H9 (cell line): Measurements from ENCODE around the gene NSF. TPM values are rescaled to one million over a fixed set of nuclear protein-coding genes. Genes with fewer than 3 reads are reported as not detected.

Experiments
- DNase-seq: peaks from one replicate; pipeline ENCODE4 v3.0.0-alpha.2; 2017
- H2AFZ ChIP-seq: one replicate; pipeline ENCODE4 v1.6.1; 2013; ENCODE audit warnings: mild to moderate bottlenecking, low read length, control low read depth, moderate library complexity
- H2AK5ac ChIP-seq: 2 replicates; pipeline ENCODE4 v1.6.1; 2013; ENCODE audit warnings: low read length, control low read depth, mixed read lengths; ENCODE audit not compliant: insufficient read length
- H2BK120ac ChIP-seq: one replicate; pipeline ENCODE4 v1.6.1; 2013; ENCODE audit warnings: low read depth, mild to moderate bottlenecking, low read length, control low read depth, inconsistent platforms; ENCODE audit not compliant: poor library complexity, severe bottlenecking
- H2BK12ac ChIP-seq: 2 replicates; pipeline ENCODE4 v1.6.1; 2013; ENCODE audit warnings: low read length, control low read depth, mixed read lengths, low read depth; ENCODE audit not compliant: insufficient read length
- H2BK15ac ChIP-seq: 2 replicates; pipeline ENCODE4 v1.6.1; 2013; ENCODE audit warnings: low read depth, low read length, control low read depth
- H2BK20ac ChIP-seq: one replicate; pipeline ENCODE4 v1.6.1; 2013; ENCODE audit warnings: low read depth, mild to moderate bottlenecking, low read length, control low read depth, inconsistent platforms; ENCODE audit not compliant: poor library complexity, severe bottlenecking
- H2BK5ac ChIP-seq: 2 replicates; pipeline ENCODE4 v1.6.1; 2013; ENCODE audit warnings: low read length, control low read depth, mixed read lengths; ENCODE audit not compliant: insufficient read length
- H3K14ac ChIP-seq: 2 replicates; pipeline ENCODE4 v1.6.1; 2013; ENCODE audit warnings: low read length, control low read depth; ENCODE audit not compliant: insufficient read depth
- H3K18ac ChIP-seq: 2 replicates; pipeline ENCODE4 v1.6.1; 2013; ENCODE audit warnings: low read depth, mild to moderate bottlenecking, mixed read lengths, low read length, control low read depth; ENCODE audit not compliant: insufficient read length
- H3K23ac ChIP-seq: 2 replicates; pipeline ENCODE4 v1.6.1; 2013; ENCODE audit warnings: low read length, control low read depth, mixed read lengths, low read depth; ENCODE audit not compliant: insufficient read length
- H3K23me2 ChIP-seq: 2 replicates; pipeline ENCODE4 v1.6.1; 2013; ENCODE audit warnings: low read depth, mild to moderate bottlenecking, mixed read lengths, low read length, control low read depth; ENCODE audit not compliant: insufficient read length, poor library complexity, severe bottlenecking
- H3K27ac ChIP-seq: 2 replicates; pipeline ENCODE4 v1.5.1; 2013; ENCODE audit warnings: low read length, control low read depth, mixed read lengths, low read depth; ENCODE audit not compliant: insufficient read length
- H3K27me3 ChIP-seq: 2 replicates; pipeline ENCODE4 v1.6.1; 2013; ENCODE audit warnings: low read length, control low read depth, inconsistent platforms; ENCODE audit not compliant: insufficient read depth
- H3K4ac ChIP-seq: 2 replicates; pipeline ENCODE4 v1.6.1; 2013; ENCODE audit warnings: low read depth, mild to moderate bottlenecking, control low read depth, inconsistent platforms, low read length, moderate library complexity
- H3K4me1 ChIP-seq: 2 replicates; pipeline ENCODE4 v1.6.1; 2013; ENCODE audit warnings: low read length, control low read depth, inconsistent platforms; ENCODE audit not compliant: insufficient read depth
- H3K4me2 ChIP-seq: 2 replicates; pipeline ENCODE4 v1.6.1; 2013; ENCODE audit warnings: low read length, control low read depth, mixed read lengths; ENCODE audit not compliant: insufficient read length, insufficient read depth
- H3K56ac ChIP-seq: 2 replicates; pipeline ENCODE4 v1.6.1; 2013; ENCODE audit warnings: low read depth, mild to moderate bottlenecking, mixed read lengths, low read length, control low read depth; ENCODE audit not compliant: insufficient read length
- H3K79me1 ChIP-seq: 2 replicates; pipeline ENCODE4 v1.6.1; 2013; ENCODE audit warnings: low read depth, mild to moderate bottlenecking, moderate library complexity, low read length, control low read depth, inconsistent platforms; ENCODE audit not compliant: insufficient read depth, poor library complexity, severe bottlenecking
- H3K79me2 ChIP-seq: 2 replicates; pipeline ENCODE4 v1.6.1; 2013; ENCODE audit warnings: low read length, control low read depth, inconsistent platforms; ENCODE audit not compliant: insufficient read depth
- H3K9ac ChIP-seq: 2 replicates; pipeline ENCODE4 v1.6.1; 2013; ENCODE audit warnings: low read length, control low read depth, mixed read lengths; ENCODE audit not compliant: insufficient read length; ENCODE audit errors: extremely low read depth
- H3K9me3 ChIP-seq: one replicate; pipeline ENCODE4 v1.6.1; 2013; ENCODE audit warnings: low read depth, low read length, inconsistent platforms; ENCODE audit not compliant: control insufficient read depth
- H3T11ph ChIP-seq: one replicate; pipeline ENCODE4 v1.6.1; 2013; ENCODE audit warnings: mild to moderate bottlenecking, low read length, control low read depth, inconsistent platforms
- H4K20me1 ChIP-seq: one replicate; pipeline ENCODE4 v1.6.1; 2013; ENCODE audit not compliant: control insufficient read depth, insufficient read length, insufficient read depth
- H4K5ac ChIP-seq: 2 replicates; pipeline ENCODE4 v1.6.1; 2013; ENCODE audit warnings: low read depth, mild to moderate bottlenecking, mixed read lengths, low read length, control low read depth; ENCODE audit not compliant: insufficient read length
- H4K8ac ChIP-seq: replicated peaks from 2 replicates; pipeline ENCODE4 v1.6.1; 2013; ENCODE audit warnings: low read length, control low read depth, mixed read lengths, low read depth; ENCODE audit not compliant: insufficient read length
- H4K91ac ChIP-seq: 2 replicates; pipeline ENCODE4 v1.6.1; 2013; ENCODE audit warnings: low read depth, mild to moderate bottlenecking, moderate library complexity, mixed read lengths, low read length, control low read depth; ENCODE audit not compliant: insufficient read length
- H3K27ac Mint-ChIP-seq, 3 experiments: 2 replicates in 2 of 3; 3 replicates in 1 of 3; pipeline ENCODE4 v1.8.0; 2020 to 2021; ENCODE audit warnings: mixed read lengths in 3 of 3, mild to moderate bottlenecking in 1 of 3, moderate library complexity in 1 of 3
- H3K27me3 Mint-ChIP-seq: 2 replicates; pipeline ENCODE4 v1.8.0; 2021; ENCODE audit warnings: low read depth, mild to moderate bottlenecking, moderate library complexity, mixed read lengths
- H3K36me3 Mint-ChIP-seq, 3 experiments: 2 replicates in 2 of 3; 3 replicates in 1 of 3; pipeline ENCODE4 v1.8.0; 2020 to 2021; ENCODE audit warnings: low read depth in 3 of 3, mixed read lengths in 3 of 3; ENCODE audit not compliant: insufficient read depth in 1 of 3
- H3K4me1 Mint-ChIP-seq, 2 experiments: 2 replicates each; pipeline ENCODE4 v1.8.0; 2020; ENCODE audit warnings: mixed read lengths in 2 of 2
- H3K4me3 Mint-ChIP-seq, 2 experiments: 2 replicates in 1 of 2; 3 replicates in 1 of 2; pipeline ENCODE4 v1.8.0; 2020 to 2021; ENCODE audit warnings: mild to moderate bottlenecking in 2 of 2, mixed read lengths in 2 of 2, moderate library complexity in 1 of 2
- H3K9me3 Mint-ChIP-seq, 2 experiments: 2 replicates in 1 of 2; 3 replicates in 1 of 2; pipeline ENCODE4 v1.8.0; 2020; ENCODE audit warnings: mild to moderate bottlenecking in 2 of 2, mixed read lengths in 2 of 2, moderate library complexity in 1 of 2
- CTCF ChIP-seq: fragments of 200-600 bp; sonication (generic); conservative IDR thresholded peaks from 3 replicates; pipeline ENCODE4 v1.8.0; 2021; ENCODE audit warnings: antibody characterized with exemption, mild to moderate bottlenecking
- WGBS: extraction: QIAGEN DNeasy Blood & Tissue Kit; methylation state at CpG from one replicate; pipeline ENCODE4 v1.1.7; 2013; ENCODE audit warnings: missing lambda C conversion rate, low lambda C conversion rate, mixed read lengths; ENCODE audit not compliant: insufficient read length; ENCODE audit errors: extremely low coverage; 5-methylcytosine and 5-hydroxymethylcytosine counted together
- total RNA-seq: library from RNA; stranded (reverse); gene quantifications from 2 replicates; pipeline ENCODE4 v1.2.1, GENCODE V29; 2021

Gene NSF
- total RNA-seq, 1 experiment from 2014 or later, result 36.4 TPM

GRCh38 chr17:46780003-46780373 lies 189.5 kb downstream of the NSF start:
- Mint-ChIP-seq H3K4me3 (no peak overlapping the region), H3K9me3 (peaks cover 0 to 3% of the 10 kb centered on the region in 2 experiments; a peak in 1 of 5 replicates), H3K4me1 (peaks cover 20 to 32% of the 10 kb centered on the region in 2 experiments), H3K27me3 (peaks cover 83% of the 10 kb centered on the region), H3K36me3 (peaks cover 0 to 11% (median 3%) of the 10 kb centered on the region in 3 experiments; a peak in 3 of 7 replicates), H3K27ac (no peak overlapping the region)
- no peak for TF ChIP-seq CTCF
- no peak overlapping the region for H3K18ac ChIP-seq
- H3K4me2 ChIP-seq, result no peak overlapping the region
- H3K56ac ChIP-seq, result no peak overlapping the region
- no peak overlapping the region for H2BK120ac ChIP-seq
- H3K9ac ChIP-seq, result no peak overlapping the region
- H3K27me3 ChIP-seq, result peaks cover 4% of the 10 kb centered on the region; the same call in 1 of the 2 replicates
- WGBS, result no CpG with 5 or more reads among the region's 5 CpGs
- H4K91ac ChIP-seq, result no peak overlapping the region
- H3K79me1 ChIP-seq, result no peaks in the 10 kb centered on the region
- H2AK5ac ChIP-seq, result no peak overlapping the region
- no peaks in the 10 kb centered on the region for H4K20me1 ChIP-seq
- no peak overlapping the region for H2AFZ ChIP-seq
- no peak overlapping the region for H2BK15ac ChIP-seq
- DNase-seq, result no peak
- no peak overlapping the region for H2BK5ac ChIP-seq
- no peak overlapping the region for H3K4ac ChIP-seq
- H4K5ac ChIP-seq, result no peak overlapping the region
- H4K8ac ChIP-seq, result no peak overlapping the region
- H2BK20ac ChIP-seq, result no peak overlapping the region
- H3K27ac ChIP-seq, result no peak overlapping the region
- no peaks in the 10 kb centered on the region for H3K4me1 ChIP-seq
- H3K23me2 ChIP-seq, result no peaks in the 10 kb centered on the region
- no peaks in the 10 kb centered on the region for H3K79me2 ChIP-seq
- H3K23ac ChIP-seq, result no peak overlapping the region
- no peak overlapping the region for H3T11ph ChIP-seq
- H3K14ac ChIP-seq, result no peak overlapping the region
- no peak overlapping the region for H2BK12ac ChIP-seq
- no peaks in the 10 kb centered on the region for H3K9me3 ChIP-seq
